B cell (primary cell): Measurements from ENCODE around the gene TRDN. TPM values are rescaled to one million over a fixed set of nuclear protein-coding genes. Genes with fewer than 3 reads are reported as not detected.

Experiments used
- ATAC-seq: fragments of 200-7000 bp; cut with Tn5 transposase; one replicate; pipeline ENCODE4 v1.10.0; 2021; ENCODE audit warnings: low read depth, mild to moderate bottlenecking, moderate number of reproducible peaks, moderate library complexity
- CTCF ChIA-PET: fragments of 350-600 bp; sonication (Branson Sonifier 250); formaldehyde crosslinking; loops from one replicate; lab custom pipeline; 2021; ENCODE audit warnings: antibody characterized with exemption, inconsistent platforms; lab: Charles Lee
- POLR2A ChIA-PET: fragments of 350-600 bp; sonication (Branson Sonifier 250); formaldehyde crosslinking; loops from one replicate; lab custom pipeline; 2021; ENCODE audit warnings: antibody characterized with exemption; lab: Charles Lee
- DNase-seq: peaks from one replicate; pipeline ENCODE4 v3.0.0; 2013
- H2AFZ ChIP-seq: 2 replicates; pipeline ENCODE4 v1.6.1; 2012; ENCODE audit warnings: mild to moderate bottlenecking, low read depth, low read length; ENCODE audit not compliant: insufficient read depth, poor library complexity, severe bottlenecking
- H3K27ac ChIP-seq, 2 donors: 1 replicate in 1 of 2; 2 replicates in 1 of 2; pipeline ENCODE4 v1.5.1; 2012 to 2013; ENCODE audit warnings: low read length in 2 of 2, mild to moderate bottlenecking in 2 of 2, moderate library complexity in 1 of 2
- H3K27me3 ChIP-seq, 4 experiments: fragments of 200-600 bp in 1 of 4; sonication (generic) in 1 of 4; replicated peaks in 1 of 4; 1 replicate in 2 of 4; 2 replicates in 2 of 4; pipeline versions ENCODE4 v1.6.1 to v1.7.0; 2013 to 2016; ENCODE audit warnings: low read length in 3 of 4, mild to moderate bottlenecking in 2 of 4, mixed read lengths in 1 of 4, moderate library complexity in 1 of 4; ENCODE audit not compliant: insufficient read depth in 4 of 4, control insufficient read depth in 3 of 4; ENCODE audit errors: control extremely low read depth in 1 of 4
- H3K36me3 ChIP-seq, 2 experiments: replicated peaks in 1 of 2; 1 replicate in 1 of 2; 2 replicates in 1 of 2; pipeline versions ENCODE4 v1.6.1 to v1.7.1; 2013; ENCODE audit warnings: low read length in 1 of 2; ENCODE audit not compliant: insufficient read depth in 2 of 2, control insufficient read depth in 1 of 2; ENCODE audit errors: control extremely low read depth in 1 of 2, extremely low read depth in 1 of 2
- H3K4me1 ChIP-seq, 2 donors: fragments of 200-600 bp in 1 of 2; sonication (generic) in 1 of 2; 1 replicate in 1 of 2; 2 replicates in 1 of 2; pipeline versions ENCODE4 v1.5.1 to v1.6.1; 2013 to 2017; ENCODE audit warnings: low read length in 2 of 2; ENCODE audit not compliant: control insufficient read depth in 2 of 2, insufficient read depth in 2 of 2
- H3K4me2 ChIP-seq: replicated peaks from 2 replicates; pipeline ENCODE3; 2012; ENCODE audit warnings: mild to moderate bottlenecking, low read depth, low read length; ENCODE audit not compliant: poor library complexity, severe bottlenecking
- H3K4me3 ChIP-seq, 5 experiments: fragments of 200-600 bp in 1 of 5; sonication (generic) in 1 of 5; 1 replicate in 3 of 5; 2 replicates in 2 of 5; pipeline versions ENCODE4 v1.5.1 to v1.7.0; 2011 to 2016; ENCODE audit warnings: low read length in 4 of 5, mild to moderate bottlenecking in 4 of 5, low read depth in 2 of 5, control low read depth in 1 of 5, moderate library complexity in 1 of 5; ENCODE audit not compliant: insufficient read depth in 1 of 5; ENCODE audit errors: control extremely low read depth in 1 of 5, extremely low read depth in 1 of 5
- H3K79me2 ChIP-seq: fragments of 200-600 bp; sonication (generic); one replicate; pipeline ENCODE4 v1.6.0; 2016; ENCODE audit warnings: low read length; ENCODE audit not compliant: control insufficient read depth, insufficient read depth
- H3K9ac ChIP-seq: fragments of 200-600 bp; sonication (generic); 2 replicates; pipeline ENCODE4 v1.6.1; 2017; ENCODE audit warnings: mild to moderate bottlenecking, low read length, moderate library complexity
- H3K9me3 ChIP-seq, 3 donors: one replicate each; pipeline versions ENCODE4 v1.6.1 to v1.7.1; 2013; ENCODE audit warnings: low read length in 2 of 3; ENCODE audit not compliant: control insufficient read depth in 2 of 3, insufficient read depth in 1 of 3; ENCODE audit errors: control extremely low read depth in 1 of 3
- H4K20me1 ChIP-seq: 2 replicates; pipeline ENCODE4 v1.6.0; 2012; ENCODE audit warnings: mild to moderate bottlenecking, low read length; ENCODE audit not compliant: insufficient read depth, control insufficient read depth, poor library complexity, severe bottlenecking
- H3K27ac Mint-ChIP-seq: one replicate; pipeline ENCODE4 v1.8.0; 2021; ENCODE audit warnings: mixed read lengths
- H3K27me3 Mint-ChIP-seq: one replicate; pipeline ENCODE4 v1.8.0; 2021; ENCODE audit warnings: mixed read lengths
- H3K4me1 Mint-ChIP-seq: one replicate; pipeline ENCODE4 v1.8.0; 2021; ENCODE audit warnings: mixed read lengths
- H3K4me3 Mint-ChIP-seq: one replicate; pipeline ENCODE4 v1.8.0; 2021; ENCODE audit warnings: mixed read lengths
- H3K9me3 Mint-ChIP-seq: one replicate; pipeline ENCODE4 v1.8.0; 2022; ENCODE audit warnings: mixed read lengths; ENCODE audit not compliant: insufficient read depth
- EZH2 ChIP-seq: IDR thresholded peaks from 2 replicates; pipeline ENCODE4 v1.6.1; 2012; ENCODE audit warnings: borderline replicate concordance, low read depth, mild to moderate bottlenecking, moderate library complexity, low read length; ENCODE audit not compliant: insufficient read depth, poor library complexity, severe bottlenecking
- WGBS: methylation state at CpG from one replicate; pipeline ENCODE4 v1.1.5; 2013; ENCODE audit warnings: missing lambda C conversion rate; ENCODE audit not compliant: insufficient coverage; 5-methylcytosine and 5-hydroxymethylcytosine counted together
- intact Hi-C: fragments of 100-400 bp; cut with micrococcal nuclease; formaldehyde crosslinking; loops from one replicate; pipeline ENCODE4 v1.10.0; 2022
- polyA plus RNA-seq: library from polyadenylated mRNA; depleted of rRNA; stranded (reverse); fragments of >200 nt; gene quantifications from 2 replicates; pipeline ENCODE4 v1.2.3, GENCODE V29; 2012
- total RNA-seq, 2 donors: library from RNA; stranded (reverse); fragments of 120-200 nt in 1 of 2; gene quantifications; 1 replicate in 1 of 2; 2 replicates in 1 of 2; pipeline versions ENCODE4 v1.2.3 to v1.2.4, GENCODE V29; 2013 to 2022
- TF ChIP-seq, protein P1 (sequence below): fragments of 200-600 bp; IDR thresholded peaks from one replicate; pipeline ENCODE4 v1.8.0; 2022; ENCODE audit warnings: antibody characterized with exemption, mild to moderate bottlenecking

TRDN gene
- total and polyA plus RNA-seq, 2 donors (not counting 1 experiment from before 2014, with no cell fraction given), result not detected

DNA sequence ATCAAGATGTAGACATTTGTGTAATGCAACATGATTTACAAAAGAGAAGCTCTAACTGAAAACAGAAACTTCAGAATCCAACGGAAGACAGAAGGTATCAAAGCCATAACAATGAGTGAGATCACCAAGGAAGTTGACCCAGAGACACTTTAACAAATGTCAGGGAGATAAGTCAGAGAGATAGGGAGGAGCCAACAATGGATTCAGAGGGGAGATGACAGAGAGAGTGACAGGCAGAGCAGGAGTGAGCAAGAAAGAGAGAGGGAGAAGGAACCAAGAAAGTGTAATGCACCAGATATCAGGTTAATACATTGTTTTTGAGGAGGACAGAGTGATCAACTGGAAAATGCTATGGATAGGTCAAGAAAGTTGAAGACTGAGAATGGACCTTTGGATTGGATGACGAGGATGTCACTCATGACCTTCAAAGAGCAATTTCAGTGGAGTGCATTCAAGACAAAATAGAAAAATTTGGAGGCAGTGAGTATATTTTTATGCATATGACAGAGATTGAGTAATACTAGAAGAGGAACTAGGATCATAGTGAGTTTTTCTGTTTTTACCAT lies 86.6 kb downstream of the TRDN start:
- Histone ChIP-seq H3K9ac (no peak overlapping the region), H4K20me1 (no peaks in the 10 kb centered on the region), H3K27ac (no peak overlapping the region), H3K27me3 (no peaks in the 10 kb centered on the region), H3K9me3 (no peaks in the 10 kb centered on the region), H2AFZ (no peak overlapping the region), H3K4me3 (no peak overlapping the region), H3K4me1 (no peaks in the 10 kb centered on the region), H3K79me2 (no peaks in the 10 kb centered on the region), H3K36me3 (no peaks in the 10 kb centered on the region), H3K4me2 (no peak overlapping the region)
- no peak for DNase-seq
- ATAC-seq, result no peak
- H3K4me3 Mint-ChIP-seq, result no peak overlapping the region
- intact Hi-C loops, result no loop called here
- no peaks in the 10 kb centered on the region for H3K9me3 Mint-ChIP-seq
- no peak overlapping the region for H3K27ac Mint-ChIP-seq
- TF ChIP-seq, protein P1, sequence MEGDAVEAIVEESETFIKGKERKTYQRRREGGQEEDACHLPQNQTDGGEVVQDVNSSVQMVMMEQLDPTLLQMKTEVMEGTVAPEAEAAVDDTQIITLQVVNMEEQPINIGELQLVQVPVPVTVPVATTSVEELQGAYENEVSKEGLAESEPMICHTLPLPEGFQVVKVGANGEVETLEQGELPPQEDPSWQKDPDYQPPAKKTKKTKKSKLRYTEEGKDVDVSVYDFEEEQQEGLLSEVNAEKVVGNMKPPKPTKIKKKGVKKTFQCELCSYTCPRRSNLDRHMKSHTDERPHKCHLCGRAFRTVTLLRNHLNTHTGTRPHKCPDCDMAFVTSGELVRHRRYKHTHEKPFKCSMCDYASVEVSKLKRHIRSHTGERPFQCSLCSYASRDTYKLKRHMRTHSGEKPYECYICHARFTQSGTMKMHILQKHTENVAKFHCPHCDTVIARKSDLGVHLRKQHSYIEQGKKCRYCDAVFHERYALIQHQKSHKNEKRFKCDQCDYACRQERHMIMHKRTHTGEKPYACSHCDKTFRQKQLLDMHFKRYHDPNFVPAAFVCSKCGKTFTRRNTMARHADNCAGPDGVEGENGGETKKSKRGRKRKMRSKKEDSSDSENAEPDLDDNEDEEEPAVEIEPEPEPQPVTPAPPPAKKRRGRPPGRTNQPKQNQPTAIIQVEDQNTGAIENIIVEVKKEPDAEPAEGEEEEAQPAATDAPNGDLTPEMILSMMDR, result no peak
- no peak for TF ChIP-seq EZH2
- POLR2A ChIA-PET, result no interaction called here
- H3K27me3 Mint-ChIP-seq, result no peaks in the 10 kb centered on the region
- WGBS, result 75% methylated on average over 2 of the region's 2 CpGs
- CTCF ChIA-PET, result no interaction called here
- H3K4me1 Mint-ChIP-seq, result no peaks in the 10 kb centered on the region

GRCh38 chr6:123549476-123549875 lies 87.3 kb downstream of the TRDN start:
- H3K27me3 ChIP-seq, result no peaks in the 10 kb centered on the region
- no peaks in the 10 kb centered on the region for H3K36me3 ChIP-seq
- no peak overlapping the region for H3K9ac ChIP-seq
- ChIA-PET POLR2A (no interaction called here), CTCF (no interaction called here)
- H3K79me2 ChIP-seq, result no peaks in the 10 kb centered on the region
- no peak for TF ChIP-seq EZH2
- TF ChIP-seq, protein P1, result no peak
- intact Hi-C loops, result no loop called here
- Mint-ChIP-seq H3K27ac (no peak overlapping the region), H3K4me3 (no peak overlapping the region), H3K4me1 (no peaks in the 10 kb centered on the region), H3K27me3 (no peaks in the 10 kb centered on the region), H3K9me3 (no peaks in the 10 kb centered on the region)
- H3K4me3 ChIP-seq, result no peak overlapping the region
- no peak overlapping the region for H3K4me2 ChIP-seq
- DNase-seq (no peak), ATAC-seq (no peak)
- no peaks in the 10 kb centered on the region for H3K4me1 ChIP-seq
- no peaks in the 10 kb centered on the region for H3K9me3 ChIP-seq
- H2AFZ ChIP-seq, result no peak overlapping the region
- H4K20me1 ChIP-seq, result no peaks in the 10 kb centered on the region
- no peak overlapping the region for H3K27ac ChIP-seq
